HG03095 (cell line): ENCODE results near the gene FAM171A1.

Source experiments
- ATAC-seq: cut with Tn5 transposase; IDR thresholded peaks from one replicate; pipeline ENCODE4 v1.9.1; 2021; ENCODE audit warnings: moderate library complexity; ENCODE audit not compliant: unreplicated experiment

The FAM171A1 gene

GRCh38 chr10:15253951-15254807, 116.9 kb downstream of the FAM171A1 start:
- ATAC-seq: no peak

GRCh38 chr10:15252396-15252795, 118.7 kb downstream of the FAM171A1 start:
- no peak for ATAC-seq

- no peak for ATAC-seq
Measured at GRCh38 chr10:15251791-15252380, 119.2 kb downstream of the FAM171A1 start.

- ATAC-seq: no peak
Measured at GRCh38 chr10:15245530-15245929, 125.6 kb downstream of the FAM171A1 start.

- no peak for ATAC-seq
Measured at GRCh38 chr10:15244635-15245197, 126.4 kb downstream of the FAM171A1 start.

GRCh38 chr10:15242261-15242840, 128.7 kb downstream of the FAM171A1 start:
- ATAC-seq: no peak

- ATAC-seq: no peak
Measured at GRCh38 chr10:15241306-15241705, 129.8 kb downstream of the FAM171A1 start.

GRCh38 chr10:15238555-15239335, 132.3 kb downstream of the FAM171A1 start:
- ATAC-seq: no peak

GRCh38 chr10:15237351-15237750, 133.7 kb downstream of the FAM171A1 start:
- no peak for ATAC-seq

GRCh38 chr10:15236340-15236739, 134.7 kb downstream of the FAM171A1 start:
- no peak for ATAC-seq

GRCh38 chr10:15232279-15232678, 138.8 kb downstream of the FAM171A1 start:
- no peak for ATAC-seq

- no peak for ATAC-seq
Measured at GRCh38 chr10:15231426-15231825, 139.7 kb downstream of the FAM171A1 start.

- no peak for ATAC-seq
Measured at GRCh38 chr10:15230257-15230656, 140.8 kb downstream of the FAM171A1 start.

- ATAC-seq: no peak
Measured at GRCh38 chr10:15229268-15229667, 141.8 kb downstream of the FAM171A1 start.

GRCh38 chr10:15228426-15228825, 142.7 kb downstream of the FAM171A1 start:
- no peak for ATAC-seq

GRCh38 chr10:15227611-15228372, 143.3 kb downstream of the FAM171A1 start:
- ATAC-seq: no peak

- no peak for ATAC-seq
Measured at GRCh38 chr10:15225511-15225910, 145.6 kb downstream of the FAM171A1 start.

GRCh38 chr10:15224948-15225347, 146.1 kb downstream of the FAM171A1 start:
- ATAC-seq: no peak

- ATAC-seq: no peak
Measured at GRCh38 chr10:15223174-15223573, 147.9 kb downstream of the FAM171A1 start.

GRCh38 chr10:15222511-15222910, 148.6 kb downstream of the FAM171A1 start:
- no peak for ATAC-seq
